Vagina (tissue), 2 donors: Measurements from ENCODE around the gene RASGRP4. TPM values are rescaled to one million over a fixed set of nuclear protein-coding genes. Genes with fewer than 3 reads are reported as not detected.
A peak's percentile ranks its signal among the peaks of the same experiment; 100 is the strongest.
"Not testable (repeated sequence)": the region's sequence is repeated elsewhere in the genome, so short reads cannot be mapped to it uniquely, and the experiment has no call there.

Experiments used
- DNase-seq, 2 donors: peaks; one replicate each; pipeline ENCODE4 v3.0.0-alpha.2; 2017; ENCODE audit errors: extremely low spot score in 2 of 2
- H3K27ac ChIP-seq: fragments of 200-600 bp; sonication (generic); one replicate; pipeline ENCODE4 v1.5.1; 2019
- H3K27me3 ChIP-seq: fragments of 200-600 bp; sonication (generic); one replicate; pipeline ENCODE4 v1.5.1; 2019
- H3K36me3 ChIP-seq, 2 donors: fragments of 200-600 bp; sonication (generic); one replicate each; pipeline ENCODE4 v1.5.1; 2017 to 2019
- H3K4me1 ChIP-seq: fragments of 200-600 bp; sonication (generic); one replicate; pipeline ENCODE4 v1.5.1; 2019
- H3K4me3 ChIP-seq, 2 donors: fragments of 200-600 bp; sonication (generic); 1 replicate in 1 of 2; 2 replicates in 1 of 2; pipeline ENCODE4 v1.5.1; 2016 to 2019
- H3K9me3 ChIP-seq: fragments of 200-600 bp; sonication (generic); one replicate; pipeline ENCODE4 v1.5.1; 2019
- POLR2A ChIP-seq, 2 donors: fragments of 450-650 bp; IDR thresholded peaks; one replicate each; pipeline ENCODE4 v1.6.1; 2017; ENCODE audit warnings: antibody characterized with exemption in 2 of 2, mild to moderate bottlenecking in 2 of 2, moderate library complexity in 2 of 2
- POLR2AphosphoS5 ChIP-seq, 2 donors: sonication (generic); formaldehyde crosslinking; IDR thresholded peaks; one replicate each; pipeline ENCODE4 v1.9.0; 2017; ENCODE audit warnings: antibody characterized with exemption in 2 of 2, mild to moderate bottlenecking in 2 of 2, low read depth in 1 of 2; ENCODE audit not compliant: insufficient read depth in 1 of 2
- intact Hi-C: fragments of 100-400 bp; cut with DNase I; formaldehyde crosslinking; loops from one replicate; pipeline ENCODE4 v1.15.1; 2023
- total RNA-seq: library from RNA; depleted of rRNA; stranded (reverse); fragments of >200 nt; gene quantifications from one replicate; pipeline ENCODE4 v1.2.3, GENCODE V29; 2016
- TF ChIP-seq, protein P1 (sequence below), 3 experiments: fragments of 450-650 bp in 2 of 3; fragments of 200-600 bp in 1 of 3; sonication (generic) in 1 of 3; IDR thresholded peaks; one replicate each; pipeline ENCODE4 v1.5.1; 2017 to 2019; ENCODE audit warnings: antibody characterized with exemption in 3 of 3, mild to moderate bottlenecking in 2 of 3, moderate library complexity in 2 of 3

RASGRP4 gene
- total RNA-seq, 1 donor from 2014 or later, result 2.9 TPM

DNA sequence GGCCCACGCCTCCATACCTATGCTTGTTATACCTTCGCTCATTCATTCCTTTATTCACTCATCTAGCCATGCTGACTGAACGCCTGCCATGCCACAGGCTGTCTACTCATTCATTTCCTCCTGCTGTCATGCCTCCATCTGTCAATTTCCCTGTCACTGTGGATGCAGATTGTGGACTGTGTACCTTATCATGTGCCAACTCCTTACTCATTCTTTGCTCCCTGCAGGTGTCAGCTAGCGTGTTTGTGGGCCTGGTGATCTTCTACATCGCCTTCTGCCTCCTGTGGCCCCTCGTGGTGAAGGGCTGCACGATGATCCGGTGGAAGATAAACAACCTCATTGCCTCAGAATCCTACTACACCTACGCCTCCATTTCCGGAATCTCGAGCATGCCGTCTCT is 55.7 kb downstream of the RASGRP4 start:
- intact Hi-C loops, result no loop called here
- peaks cover 2% of the 10 kb centered on the region for H3K4me1 ChIP-seq
- no peak overlapping the region for H3K27ac ChIP-seq
- no peaks in the 10 kb centered on the region for H3K27me3 ChIP-seq
- no peak overlapping the region for H3K4me3 ChIP-seq
- TF ChIP-seq POLR2A (IDR thresholded peaks at IDR 0.05) (no peak), POLR2AphosphoS5 (IDR thresholded peaks at IDR 0.05; ENCODE audit: insufficient read depth in 1 of 2, low read depth in 1 of 2) (no peak)
- TF ChIP-seq, protein P1, sequence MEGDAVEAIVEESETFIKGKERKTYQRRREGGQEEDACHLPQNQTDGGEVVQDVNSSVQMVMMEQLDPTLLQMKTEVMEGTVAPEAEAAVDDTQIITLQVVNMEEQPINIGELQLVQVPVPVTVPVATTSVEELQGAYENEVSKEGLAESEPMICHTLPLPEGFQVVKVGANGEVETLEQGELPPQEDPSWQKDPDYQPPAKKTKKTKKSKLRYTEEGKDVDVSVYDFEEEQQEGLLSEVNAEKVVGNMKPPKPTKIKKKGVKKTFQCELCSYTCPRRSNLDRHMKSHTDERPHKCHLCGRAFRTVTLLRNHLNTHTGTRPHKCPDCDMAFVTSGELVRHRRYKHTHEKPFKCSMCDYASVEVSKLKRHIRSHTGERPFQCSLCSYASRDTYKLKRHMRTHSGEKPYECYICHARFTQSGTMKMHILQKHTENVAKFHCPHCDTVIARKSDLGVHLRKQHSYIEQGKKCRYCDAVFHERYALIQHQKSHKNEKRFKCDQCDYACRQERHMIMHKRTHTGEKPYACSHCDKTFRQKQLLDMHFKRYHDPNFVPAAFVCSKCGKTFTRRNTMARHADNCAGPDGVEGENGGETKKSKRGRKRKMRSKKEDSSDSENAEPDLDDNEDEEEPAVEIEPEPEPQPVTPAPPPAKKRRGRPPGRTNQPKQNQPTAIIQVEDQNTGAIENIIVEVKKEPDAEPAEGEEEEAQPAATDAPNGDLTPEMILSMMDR (IDR thresholded peaks at IDR 0.05), result no peak
- no peak for DNase-seq
- no peaks in the 10 kb centered on the region for H3K9me3 ChIP-seq
- H3K36me3 ChIP-seq, result no peaks in the 10 kb centered on the region

DNA sequence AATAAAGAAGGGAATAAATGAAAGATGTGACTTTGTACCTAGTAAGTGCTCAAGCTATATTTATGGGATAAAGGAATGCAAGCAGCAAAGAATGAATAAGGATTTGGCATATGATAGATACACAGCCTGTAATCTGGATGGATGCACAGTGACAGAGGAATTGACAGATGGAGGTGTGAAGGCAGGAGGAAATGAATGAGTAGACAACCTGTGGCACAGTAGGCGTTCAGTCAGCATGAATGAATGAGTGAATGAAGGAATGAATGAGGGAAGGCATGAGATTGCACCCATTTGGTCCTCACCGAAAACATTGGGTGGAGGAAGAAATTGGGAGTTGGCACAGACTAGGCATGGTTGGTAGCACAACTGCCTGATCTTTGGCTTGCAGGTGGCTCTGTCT is 56.4 kb downstream of the RASGRP4 start:
- H3K4me1 ChIP-seq, result no peaks in the 10 kb centered on the region
- no peak for DNase-seq
- intact Hi-C loops, result no loop called here
- H3K9me3 ChIP-seq, result no peaks in the 10 kb centered on the region
- no peaks in the 10 kb centered on the region for H3K27me3 ChIP-seq
- H3K4me3 ChIP-seq, result no peak overlapping the region
- TF ChIP-seq, protein P1 (IDR thresholded peaks at IDR 0.05), result no peak
- TF ChIP-seq POLR2AphosphoS5 (IDR thresholded peaks at IDR 0.05; ENCODE audit: insufficient read depth in 1 of 2, low read depth in 1 of 2), result no peak
- TF ChIP-seq POLR2A (IDR thresholded peaks at IDR 0.05), result no peak
- no peak overlapping the region for H3K27ac ChIP-seq
- H3K36me3 ChIP-seq, result no peaks in the 10 kb centered on the region

DNA sequence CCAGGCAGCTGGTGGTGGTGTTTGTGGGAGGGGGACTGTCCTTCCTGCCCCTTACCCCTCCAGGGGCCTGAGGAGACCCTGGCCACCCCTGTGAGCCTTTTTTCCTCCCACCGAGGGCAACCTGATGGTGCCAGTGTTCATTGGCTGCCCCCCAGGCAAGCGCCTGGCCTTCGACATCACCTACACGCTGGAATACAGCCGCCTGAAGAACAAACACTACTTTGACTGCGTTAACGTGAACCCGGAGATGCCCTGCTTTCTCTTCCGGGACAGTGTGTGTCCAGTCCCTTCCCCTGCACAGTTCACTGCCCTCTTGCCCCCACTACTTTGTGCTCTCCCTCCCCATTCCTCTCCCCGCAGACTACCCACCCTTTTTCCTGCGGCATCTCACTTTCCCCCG is 59.0 kb downstream of the RASGRP4 start:
- no peaks in the 10 kb centered on the region for H3K9me3 ChIP-seq
- TF ChIP-seq POLR2AphosphoS5 (IDR thresholded peaks at IDR 0.05; ENCODE audit: insufficient read depth in 1 of 2, low read depth in 1 of 2) (no peak), POLR2A (IDR thresholded peaks at IDR 0.05) (no peak)
- TF ChIP-seq, protein P1 (IDR thresholded peaks at IDR 0.05), result no peak
- intact Hi-C loops, result no loop called here
- no peak overlapping the region for H3K4me3 ChIP-seq
- H3K36me3 ChIP-seq, result no peaks in the 10 kb centered on the region
- peaks cover 11% of the 10 kb centered on the region for H3K4me1 ChIP-seq
- H3K27me3 ChIP-seq, result no peaks in the 10 kb centered on the region
- H3K27ac ChIP-seq, result no peak overlapping the region
- DNase-seq, result no peak

DNA sequence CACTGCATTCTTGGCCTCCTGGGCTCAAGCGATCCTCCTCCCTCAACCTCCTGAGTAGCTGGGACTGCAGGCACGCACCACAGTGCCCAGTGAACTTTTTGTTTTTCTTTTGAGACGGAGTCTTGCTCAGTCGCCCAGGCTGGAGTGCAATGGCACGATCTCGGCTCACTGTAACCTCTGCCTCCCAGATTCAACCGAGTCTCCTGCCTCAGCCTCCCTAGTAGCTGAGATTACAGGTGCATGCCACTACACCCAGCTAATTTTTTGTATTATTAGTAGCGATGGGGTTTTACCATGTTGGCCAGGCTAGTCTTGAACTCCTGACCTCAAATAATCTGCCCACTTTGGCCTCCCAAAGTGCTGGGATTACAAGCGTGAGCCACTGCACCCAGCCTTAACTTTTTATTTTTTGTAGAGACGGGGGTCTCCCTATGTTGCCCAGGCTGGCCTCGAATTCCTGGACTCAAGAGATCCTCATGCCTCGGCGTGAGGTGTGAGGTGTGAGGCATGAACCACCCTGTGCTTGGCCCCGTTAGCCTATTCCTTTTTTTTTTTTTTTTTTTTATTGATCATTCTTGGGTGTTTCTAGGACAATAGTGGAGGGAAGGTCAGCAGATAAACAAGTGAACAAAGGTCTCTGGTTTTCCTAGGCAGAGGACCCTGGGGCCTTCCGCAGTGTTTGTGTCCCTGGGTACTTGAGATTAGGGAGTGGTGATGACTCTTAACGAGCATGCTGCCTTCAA is 62.9 kb downstream of the RASGRP4 start:
- H3K9me3 ChIP-seq, intact Hi-C loops, DNase-seq, H3K27ac ChIP-seq, H3K27me3 ChIP-seq, H3K36me3 ChIP-seq: not testable (repeated sequence)
- peak overlapping the region in 1 of 2 donors; percentile 55 for H3K4me3 ChIP-seq
- H3K4me1 ChIP-seq, result peaks cover 18% of the 10 kb centered on the region

DNA sequence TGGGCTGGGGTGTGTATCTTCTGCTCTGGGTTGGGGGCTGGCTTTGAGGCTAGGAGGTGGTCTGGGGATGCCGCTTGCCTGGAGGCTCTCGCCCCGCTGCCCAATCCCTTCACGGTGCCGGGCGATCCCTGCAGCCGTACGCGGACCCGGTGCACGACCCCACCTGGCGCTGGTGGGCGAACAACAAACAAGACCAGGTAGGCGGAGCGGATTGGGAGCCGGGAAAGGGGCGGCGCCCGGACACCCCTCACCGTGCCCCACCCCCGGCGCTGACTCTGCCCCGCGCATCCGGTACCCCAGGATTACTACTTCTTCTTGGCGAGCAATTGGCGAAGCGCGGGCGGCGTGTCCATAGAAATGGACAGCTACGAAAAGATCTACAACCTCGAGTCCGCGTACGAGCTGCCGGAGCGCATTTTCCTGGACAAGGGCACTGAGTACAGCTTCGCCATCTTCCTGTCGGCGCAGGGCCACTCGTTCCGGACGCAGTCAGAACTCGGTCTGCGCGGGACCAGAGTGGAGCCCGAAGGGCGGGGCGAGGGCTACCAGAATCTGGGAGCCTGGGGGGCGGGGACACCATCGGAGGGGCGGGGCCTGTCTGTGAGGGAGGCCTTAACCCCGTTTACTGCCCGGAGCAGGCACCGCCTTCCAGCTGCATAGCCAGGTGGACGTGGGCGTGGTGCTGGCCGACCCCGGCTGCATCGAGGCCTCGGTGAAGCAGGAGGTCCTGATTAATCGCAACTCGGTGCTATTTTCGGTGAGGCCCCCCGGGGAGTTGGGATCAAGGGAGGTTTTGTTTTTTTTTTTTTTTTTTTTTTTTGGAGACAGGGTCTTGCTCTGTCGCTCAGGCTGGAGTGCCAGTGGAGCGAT is 63.7 kb downstream of the RASGRP4 start:
- H3K27me3 ChIP-seq, result no peaks in the 10 kb centered on the region
- intact Hi-C loops, result no loop called here
- H3K27ac ChIP-seq, result no peak overlapping the region
- TF ChIP-seq, protein P1 (IDR thresholded peaks at IDR 0.05), result no peak
- TF ChIP-seq POLR2AphosphoS5 (IDR thresholded peaks at IDR 0.05; ENCODE audit: insufficient read depth in 1 of 2, low read depth in 1 of 2), result peak; percentile 28 to 51
- H3K4me1 ChIP-seq, result peaks cover 18% of the 10 kb centered on the region
- no peaks in the 10 kb centered on the region for H3K9me3 ChIP-seq
- peak overlapping the region; percentile 55 to 63 for H3K4me3 ChIP-seq
- H3K36me3 ChIP-seq, result no peaks in the 10 kb centered on the region
- DNase-seq, result no peak
